ENCODE data around the gene COL4A2. TPM values are rescaled to one million over a fixed set of nuclear protein-coding genes. Genes with fewer than 3 reads are reported as not detected.
"Not testable (repeated sequence)": the region's sequence is repeated elsewhere in the genome, so short reads cannot be mapped to it uniquely, and the experiment has no call there.

Gene COL4A2
- total RNA-seq, 1 donor from 2014 or later: 511 TPM

- no peak overlapping the region for H3K4me3 ChIP-seq (ENCODE audit: low read length in 3 of 3)
- no peak overlapping the region for H3K9ac ChIP-seq (ENCODE audit: low read depth in 1 of 3, low read length in 3 of 3)
- H3K27me3 ChIP-seq (ENCODE audit: control insufficient read depth in 3 of 3, insufficient read depth in 3 of 3, low read length in 3 of 3): peaks cover 0 to 4% (median 0%) of the 10 kb centered on the region in 3 donors
- H3K9me3 ChIP-seq (ENCODE audit: control insufficient read depth in 3 of 3, low read length in 3 of 3): no peaks in the 10 kb centered on the region
- peaks cover 6 to 18% (median 17%) of the 10 kb centered on the region in 3 donors for H3K36me3 ChIP-seq (ENCODE audit: control insufficient read depth in 3 of 3, insufficient read depth in 3 of 3, low read length in 3 of 3)
- H3K4me1 ChIP-seq (ENCODE audit: control insufficient read depth in 3 of 3, insufficient read depth in 3 of 3, low read length in 3 of 3): peaks cover 0 to 3% (median 0%) of the 10 kb centered on the region in 3 donors
- no peak overlapping the region for H3K27ac ChIP-seq (ENCODE audit: low read depth, low read length)
Observed at GRCh38 chr13:110447801-110448200, 140.7 kb downstream of the COL4A2 start.

GRCh38 chr13:110448230-110448629, 141.1 kb downstream of the COL4A2 start:
- Histone ChIP-seq H3K27ac (ENCODE audit: low read depth, low read length) (no peak overlapping the region), H3K36me3 (ENCODE audit: control insufficient read depth in 3 of 3, insufficient read depth in 3 of 3, low read length in 3 of 3) (peaks cover 6 to 17% (median 17%) of the 10 kb centered on the region in 3 donors), H3K9ac (ENCODE audit: low read depth in 1 of 3, low read length in 3 of 3) (no peak overlapping the region), H3K4me3 (ENCODE audit: low read length in 3 of 3) (no peak overlapping the region), H3K27me3 (ENCODE audit: control insufficient read depth in 3 of 3, insufficient read depth in 3 of 3, low read length in 3 of 3) (peaks cover 0 to 4% (median 0%) of the 10 kb centered on the region in 3 donors), H3K4me1 (ENCODE audit: control insufficient read depth in 3 of 3, insufficient read depth in 3 of 3, low read length in 3 of 3) (peaks cover 0 to 3% (median 0%) of the 10 kb centered on the region in 3 donors), H3K9me3 (ENCODE audit: control insufficient read depth in 3 of 3, low read length in 3 of 3) (no peaks in the 10 kb centered on the region)

- Histone ChIP-seq H3K27ac (ENCODE audit: low read depth, low read length) (no peak overlapping the region), H3K27me3 (ENCODE audit: control insufficient read depth in 3 of 3, insufficient read depth in 3 of 3, low read length in 3 of 3) (peaks cover 0 to 4% (median 0%) of the 10 kb centered on the region in 3 donors), H3K9ac (ENCODE audit: low read depth in 1 of 3, low read length in 3 of 3) (no peak overlapping the region), H3K9me3 (ENCODE audit: control insufficient read depth in 3 of 3, low read length in 3 of 3) (no peaks in the 10 kb centered on the region), H3K36me3 (ENCODE audit: control insufficient read depth in 3 of 3, insufficient read depth in 3 of 3, low read length in 3 of 3) (peaks cover 6 to 17% (median 17%) of the 10 kb centered on the region in 3 donors), H3K4me3 (ENCODE audit: low read length in 3 of 3) (no peak overlapping the region), H3K4me1 (ENCODE audit: control insufficient read depth in 3 of 3, insufficient read depth in 3 of 3, low read length in 3 of 3) (peaks cover 0 to 3% (median 0%) of the 10 kb centered on the region in 3 donors)
Observed at GRCh38 chr13:110448677-110449076, 141.6 kb downstream of the COL4A2 start.

GRCh38 chr13:110449219-110450015, 142.3 kb downstream of the COL4A2 start:
- Histone ChIP-seq H3K36me3 (ENCODE audit: control insufficient read depth in 3 of 3, insufficient read depth in 3 of 3, low read length in 3 of 3) (peaks cover 6 to 16% (median 14%) of the 10 kb centered on the region in 3 donors), H3K9me3 (ENCODE audit: control insufficient read depth in 3 of 3, low read length in 3 of 3) (no peaks in the 10 kb centered on the region), H3K9ac (ENCODE audit: low read depth in 1 of 3, low read length in 3 of 3) (no peak overlapping the region), H3K4me1 (ENCODE audit: control insufficient read depth in 3 of 3, insufficient read depth in 3 of 3, low read length in 3 of 3) (no peaks in the 10 kb centered on the region), H3K27ac (ENCODE audit: low read depth, low read length) (no peak overlapping the region), H3K4me3 (ENCODE audit: low read length in 3 of 3) (no peak overlapping the region), H3K27me3 (ENCODE audit: control insufficient read depth in 3 of 3, insufficient read depth in 3 of 3, low read length in 3 of 3) (peaks cover 0 to 4% (median 0%) of the 10 kb centered on the region in 3 donors)

GRCh38 chr13:110450016-110450900, 143.2 kb downstream of the COL4A2 start:
- Histone ChIP-seq H3K9me3 (ENCODE audit: control insufficient read depth in 3 of 3, low read length in 3 of 3) (no peaks in the 10 kb centered on the region), H3K4me1 (ENCODE audit: control insufficient read depth in 3 of 3, insufficient read depth in 3 of 3, low read length in 3 of 3) (no peaks in the 10 kb centered on the region), H3K4me3 (ENCODE audit: low read length in 3 of 3) (no peak overlapping the region), H3K9ac (ENCODE audit: low read depth in 1 of 3, low read length in 3 of 3) (no peak overlapping the region), H3K27ac (ENCODE audit: low read depth, low read length) (no peak overlapping the region), H3K36me3 (ENCODE audit: control insufficient read depth in 3 of 3, insufficient read depth in 3 of 3, low read length in 3 of 3) (peaks cover 6 to 19% (median 18%) of the 10 kb centered on the region in 3 donors), H3K27me3 (ENCODE audit: control insufficient read depth in 3 of 3, insufficient read depth in 3 of 3, low read length in 3 of 3) (peaks cover 0 to 4% (median 0%) of the 10 kb centered on the region in 3 donors)

GRCh38 chr13:110450941-110451730, 144.1 kb downstream of the COL4A2 start:
- Histone ChIP-seq H3K27me3 (ENCODE audit: control insufficient read depth in 3 of 3, insufficient read depth in 3 of 3, low read length in 3 of 3) (peaks cover 0 to under 1% (median 0%) of the 10 kb centered on the region in 3 donors), H3K4me3 (ENCODE audit: low read length in 3 of 3) (no peak overlapping the region), H3K9me3 (ENCODE audit: control insufficient read depth in 3 of 3, low read length in 3 of 3) (no peaks in the 10 kb centered on the region), H3K27ac (ENCODE audit: low read depth, low read length) (no peak overlapping the region), H3K36me3 (ENCODE audit: control insufficient read depth in 3 of 3, insufficient read depth in 3 of 3, low read length in 3 of 3) (peaks cover 6 to 19% (median 18%) of the 10 kb centered on the region in 3 donors), H3K9ac (ENCODE audit: low read depth in 1 of 3, low read length in 3 of 3) (no peak overlapping the region), H3K4me1 (ENCODE audit: control insufficient read depth in 3 of 3, insufficient read depth in 3 of 3, low read length in 3 of 3) (peaks cover 0 to 2% (median 2%) of the 10 kb centered on the region in 3 donors)

- not testable (repeated sequence) for H3K4me1 ChIP-seq (ENCODE audit: control insufficient read depth in 3 of 3, insufficient read depth in 3 of 3, low read length in 3 of 3); H3K9me3 ChIP-seq (ENCODE audit: control insufficient read depth in 3 of 3, low read length in 3 of 3); H3K27me3 ChIP-seq (ENCODE audit: control insufficient read depth in 3 of 3, insufficient read depth in 3 of 3, low read length in 3 of 3); H3K9ac ChIP-seq (ENCODE audit: low read depth in 1 of 3, low read length in 3 of 3); H3K27ac ChIP-seq (ENCODE audit: low read depth, low read length); H3K4me3 ChIP-seq (ENCODE audit: low read length in 3 of 3)
- H3K36me3 ChIP-seq (ENCODE audit: control insufficient read depth in 3 of 3, insufficient read depth in 3 of 3, low read length in 3 of 3): peaks cover 6 to 25% (median 14%) of the 10 kb centered on the region in 3 donors
Observed at GRCh38 chr13:110453091-110453490, 146.0 kb downstream of the COL4A2 start.

- Histone ChIP-seq H3K36me3 (ENCODE audit: control insufficient read depth in 3 of 3, insufficient read depth in 3 of 3, low read length in 3 of 3) (peaks cover 6 to 27% (median 11%) of the 10 kb centered on the region in 3 donors), H3K27ac (ENCODE audit: low read depth, low read length) (no peak overlapping the region), H3K9me3 (ENCODE audit: control insufficient read depth in 3 of 3, low read length in 3 of 3) (no peaks in the 10 kb centered on the region)
Observed at GRCh38 chr13:110453797-110454196, 146.7 kb downstream of the COL4A2 start.

GRCh38 chr13:110454227-110454859, 147.3 kb downstream of the COL4A2 start:
- Histone ChIP-seq H3K9ac (ENCODE audit: low read depth in 1 of 3, low read length in 3 of 3) (no peak overlapping the region), H3K4me3 (ENCODE audit: low read length in 3 of 3) (no peak overlapping the region), H3K36me3 (ENCODE audit: control insufficient read depth in 3 of 3, insufficient read depth in 3 of 3, low read length in 3 of 3) (peaks cover 6 to 26% (median 11%) of the 10 kb centered on the region in 3 donors)

More at GRCh38 chr13:110453797-110454196, 146.7 kb downstream of the COL4A2 start:
- no peak overlapping the region for H3K9ac ChIP-seq (ENCODE audit: low read depth in 1 of 3, low read length in 3 of 3)
- no peak overlapping the region for H3K4me3 ChIP-seq (ENCODE audit: low read length in 3 of 3)
- H3K27me3 ChIP-seq (ENCODE audit: control insufficient read depth in 3 of 3, insufficient read depth in 3 of 3, low read length in 3 of 3): no peaks in the 10 kb centered on the region
- peaks cover 0 to 3% (median 2%) of the 10 kb centered on the region in 3 donors for H3K4me1 ChIP-seq (ENCODE audit: control insufficient read depth in 3 of 3, insufficient read depth in 3 of 3, low read length in 3 of 3)

More at GRCh38 chr13:110454227-110454859, 147.3 kb downstream of the COL4A2 start:
- H3K4me1 ChIP-seq (ENCODE audit: control insufficient read depth in 3 of 3, insufficient read depth in 3 of 3, low read length in 3 of 3): peaks cover 0 to 3% (median 2%) of the 10 kb centered on the region in 3 donors
- H3K27ac ChIP-seq (ENCODE audit: low read depth, low read length): no peak overlapping the region
- no peaks in the 10 kb centered on the region for H3K27me3 ChIP-seq (ENCODE audit: control insufficient read depth in 3 of 3, insufficient read depth in 3 of 3, low read length in 3 of 3)
- no peaks in the 10 kb centered on the region for H3K9me3 ChIP-seq (ENCODE audit: control insufficient read depth in 3 of 3, low read length in 3 of 3)

All from skeletal muscle tissue (tissue), 4 donors.